GM18511 (cell line): Measurements from ENCODE around the gene SYT1.

Experiments used
- ATAC-seq: cut with Tn5 transposase; IDR thresholded peaks from one replicate; pipeline ENCODE4 v1.9.1; 2021; ENCODE audit warnings: mild to moderate bottlenecking, moderate library complexity; ENCODE audit not compliant: unreplicated experiment

Gene SYT1

GRCh38 chr12:79274501-79275064, 410.0 kb downstream of the SYT1 start:
- ATAC-seq = peak; percentile 40

DNA sequence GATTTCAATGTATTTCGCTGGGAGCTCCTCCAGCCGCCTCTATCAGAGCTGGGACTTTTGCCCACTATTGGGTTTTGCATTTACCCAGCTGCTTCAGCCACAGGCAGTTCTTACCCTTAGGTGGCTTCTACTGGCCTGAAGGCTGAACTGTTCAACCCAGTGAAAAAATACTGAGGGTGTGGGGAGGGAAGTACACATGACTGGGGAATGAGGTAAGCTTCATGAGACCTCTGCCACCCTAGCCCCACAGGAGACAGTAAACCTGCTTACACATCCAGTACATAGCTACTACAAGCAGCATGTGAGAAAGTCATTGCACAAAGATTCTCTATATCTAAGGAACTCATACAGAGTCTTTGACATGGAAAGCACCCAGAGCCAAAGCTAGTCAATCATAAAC, 411.1 kb downstream of the SYT1 start:
- peak; percentile 18 for ATAC-seq

DNA sequence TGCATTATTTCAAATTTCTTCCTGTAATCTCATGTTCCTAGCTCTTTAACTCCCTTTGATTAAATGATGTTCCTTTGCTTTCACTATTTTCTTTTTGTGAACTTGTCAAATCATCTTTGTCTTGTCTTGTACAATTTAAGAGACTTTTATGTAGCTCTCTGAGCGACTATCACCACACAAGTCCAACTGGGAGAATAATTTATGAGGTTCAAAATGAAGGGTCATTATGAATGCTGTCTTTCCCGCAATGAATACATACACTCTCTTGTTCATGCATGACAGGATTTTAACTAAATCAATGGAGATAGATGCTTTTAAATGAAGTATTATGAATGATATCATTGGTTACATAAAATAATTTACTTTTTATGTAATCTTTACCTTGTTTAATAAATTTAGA, 418.8 kb downstream of the SYT1 start:
- no peak for ATAC-seq

DNA sequence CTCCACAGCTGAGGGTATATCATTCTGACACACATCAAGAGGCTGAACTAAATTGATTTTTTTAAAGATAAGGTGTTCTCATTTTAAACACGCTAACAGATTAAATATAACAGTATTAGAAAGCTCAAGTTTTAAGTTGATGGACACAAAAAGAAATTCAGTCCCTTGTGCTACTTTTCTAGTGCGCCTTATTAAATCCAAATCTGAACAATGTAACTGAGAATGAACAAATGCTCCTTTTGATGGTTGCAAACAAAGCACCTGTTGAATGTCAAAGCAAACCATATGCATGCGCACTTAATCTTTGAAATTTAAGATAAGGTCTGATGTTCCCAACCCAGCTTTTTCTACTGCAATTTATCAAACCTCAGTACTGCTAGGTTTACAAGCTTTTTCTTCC, 424.3 kb downstream of the SYT1 start:
- no peak for ATAC-seq

DNA sequence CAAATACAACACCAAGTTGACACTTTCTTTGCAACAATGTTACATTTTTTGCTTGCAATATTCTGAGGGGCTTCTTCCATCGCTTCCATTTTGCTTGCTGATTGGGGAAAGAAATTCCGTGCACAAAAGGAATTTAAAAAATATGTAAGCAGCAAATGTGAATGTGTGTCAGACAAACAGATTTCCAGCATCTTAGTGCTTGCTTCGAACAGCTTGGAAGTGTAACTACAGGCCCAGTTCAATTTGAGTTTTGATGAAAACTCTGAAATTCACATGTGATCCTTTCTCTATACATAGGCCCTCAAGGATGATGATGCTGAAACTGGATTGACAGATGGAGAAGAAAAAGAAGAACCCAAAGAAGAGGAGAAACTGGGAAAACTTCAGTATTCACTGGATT, 427.1 kb downstream of the SYT1 start:
- no peak for ATAC-seq

- ATAC-seq = no peak
Measured at GRCh38 chr12:79294590-79294989, 430.0 kb downstream of the SYT1 start.

DNA sequence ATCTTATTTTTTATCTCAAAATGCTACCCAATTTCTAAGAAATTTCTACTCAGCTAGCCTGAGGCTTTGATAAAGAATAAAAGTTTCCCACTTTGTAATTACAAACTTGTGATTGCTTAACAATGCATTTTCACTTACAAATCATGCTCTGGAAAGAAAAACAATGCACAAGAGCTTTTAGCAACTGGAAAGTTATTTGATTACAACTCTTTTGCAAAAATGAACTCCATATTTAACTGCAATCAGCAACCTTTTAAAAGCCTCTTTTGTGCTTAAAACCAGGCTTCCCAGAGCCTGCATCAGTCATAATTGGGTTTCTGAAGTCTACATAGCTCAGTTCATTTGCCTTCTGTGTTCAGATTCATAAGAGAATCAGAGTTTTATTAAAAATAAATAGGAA, 431.0 kb downstream of the SYT1 start:
- ATAC-seq = no peak

- ATAC-seq = no peak
Measured at GRCh38 chr12:79296133-79296532, 431.6 kb downstream of the SYT1 start.

- no peak for ATAC-seq
Measured at GRCh38 chr12:79296871-79297270, 432.3 kb downstream of the SYT1 start.

GRCh38 chr12:79298506-79298905, 433.9 kb downstream of the SYT1 start:
- no peak for ATAC-seq

DNA sequence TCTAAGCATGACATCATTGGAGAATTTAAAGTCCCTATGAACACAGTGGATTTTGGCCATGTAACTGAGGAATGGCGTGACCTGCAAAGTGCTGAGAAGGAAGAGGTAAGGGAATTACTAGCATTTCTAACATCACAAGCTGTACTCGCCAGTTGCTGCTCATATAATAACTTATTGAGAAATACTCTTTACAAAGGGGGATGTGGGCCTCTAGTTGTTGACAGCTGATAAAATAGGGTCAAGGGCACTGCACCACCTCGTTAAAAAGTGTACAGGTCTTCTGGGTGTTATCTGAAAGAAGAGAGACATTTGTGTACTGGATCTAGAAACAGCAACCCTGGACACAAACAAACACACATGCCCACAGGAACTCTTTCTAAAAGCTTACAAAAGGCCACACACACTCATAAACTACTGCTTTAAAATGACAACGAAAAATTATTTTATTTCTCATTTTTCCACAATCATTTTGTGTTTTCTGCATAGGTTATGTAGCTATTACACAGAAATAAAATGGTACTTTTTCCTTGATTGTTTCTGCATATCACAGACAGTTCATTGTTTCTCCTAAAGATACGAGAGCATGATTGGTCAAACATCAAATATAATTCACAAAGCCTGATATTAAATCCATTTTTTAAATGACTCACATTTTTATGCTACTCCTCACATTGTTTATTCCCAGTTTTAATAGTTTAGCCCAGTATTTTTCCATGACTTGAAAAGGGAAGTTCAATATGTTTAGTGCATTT, 435.0 kb downstream of the SYT1 start:
- no peak for ATAC-seq

GRCh38 chr12:79300199-79300568, 435.6 kb downstream of the SYT1 start:
- ATAC-seq = no peak

- ATAC-seq = no peak
Measured at GRCh38 chr12:79301181-79301580, 436.6 kb downstream of the SYT1 start.

GRCh38 chr12:79302162-79302814, 437.7 kb downstream of the SYT1 start:
- ATAC-seq = no peak

- no peak for ATAC-seq
Measured at GRCh38 chr12:79307340-79307739, 442.8 kb downstream of the SYT1 start.

GRCh38 chr12:79309039-79309438, 444.5 kb downstream of the SYT1 start:
- no peak for ATAC-seq

DNA sequence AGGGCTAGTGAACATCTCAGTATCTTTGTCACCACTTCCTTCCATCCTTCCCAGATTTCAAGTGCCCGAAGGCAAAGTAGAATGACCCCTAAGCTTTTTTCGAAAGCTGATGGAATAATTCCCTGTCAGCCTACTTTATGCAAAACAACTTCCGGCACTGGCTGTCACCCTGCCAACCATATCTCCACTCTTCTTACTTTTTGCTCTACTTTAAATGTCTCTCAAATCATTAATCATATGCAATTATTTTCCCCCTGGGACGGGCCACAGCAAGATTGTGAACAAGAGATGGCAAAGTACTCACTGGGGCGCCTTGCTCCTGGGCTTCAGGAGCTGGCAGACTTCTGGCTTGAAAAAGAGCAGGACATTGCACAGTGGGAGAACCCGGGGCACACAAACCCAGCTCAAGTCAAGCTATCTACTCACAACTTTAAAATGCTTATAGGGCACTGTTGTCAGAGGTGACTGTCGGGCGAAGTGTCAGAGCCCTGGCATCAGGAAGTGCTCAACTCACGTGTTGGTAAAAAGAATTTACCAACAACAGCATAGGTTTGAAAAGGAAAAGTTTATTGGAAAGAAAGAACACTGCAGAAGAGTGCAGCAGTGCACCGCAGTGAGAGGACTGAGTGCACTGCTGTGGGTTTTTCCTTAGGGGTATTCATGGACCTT, 452.7 kb downstream of the SYT1 start:
- no peak for ATAC-seq

GRCh38 chr12:79322905-79323304, 458.3 kb downstream of the SYT1 start:
- ATAC-seq = no peak

DNA sequence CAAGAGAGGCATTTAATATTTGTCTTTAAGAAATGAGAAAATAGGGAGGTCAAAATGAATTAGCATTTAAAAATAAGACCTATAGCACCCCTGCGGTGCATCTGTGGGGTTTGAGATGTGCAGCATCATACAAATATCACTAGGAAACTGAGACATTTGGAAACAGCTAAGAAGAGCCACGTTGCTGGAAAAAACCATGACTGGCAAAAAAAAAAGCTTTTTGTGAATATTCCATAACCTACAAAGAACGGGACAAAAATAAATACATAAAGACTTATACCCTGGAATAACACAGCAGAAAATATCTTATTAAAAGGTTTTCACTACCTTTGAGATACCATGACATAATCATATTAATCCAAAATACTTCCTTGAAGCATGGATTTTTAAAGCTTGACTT, 460.0 kb downstream of the SYT1 start:
- ATAC-seq = no peak

DNA sequence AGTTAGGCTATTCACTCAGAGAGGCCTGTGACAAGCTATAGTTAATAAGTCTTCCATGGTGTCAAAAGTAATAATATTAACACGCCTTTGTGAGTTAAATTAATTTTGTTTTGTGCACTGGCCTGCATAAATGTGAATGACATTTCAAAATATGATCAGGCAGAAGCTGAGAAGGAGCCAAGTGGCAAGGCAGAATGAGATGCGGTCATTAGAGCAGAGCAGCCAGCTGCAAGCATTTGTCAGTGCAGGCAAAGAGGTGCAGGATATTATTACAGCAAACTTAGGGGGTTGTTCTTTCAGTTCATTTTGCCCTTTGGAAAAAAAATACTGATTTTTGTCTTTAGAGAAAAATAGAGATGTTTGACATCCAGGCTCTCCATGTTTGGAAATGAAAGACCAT, 461.6 kb downstream of the SYT1 start:
- ATAC-seq = no peak

GRCh38 chr12:79326663-79327062, 462.1 kb downstream of the SYT1 start:
- ATAC-seq = no peak

GRCh38 chr12:79327465-79327864, 462.9 kb downstream of the SYT1 start:
- ATAC-seq = no peak
